Endothelial cell of hepatic sinusoid (primary cell): ENCODE measurements around the gene TACR1.

Experiments used
- in situ Hi-C: cut with HindIII; loops from 2 replicates; pipeline ENCODE4 v1.10.0; 2017; ENCODE audit warnings: low sequenced_read_pairs

TACR1 gene

GRCh38 chr2:75025216-75025615 lies 174.1 kb downstream of the TACR1 start:
- in situ Hi-C loops = no loop called here

- in situ Hi-C loops = no loop called here
Measured at GRCh38 chr2:75023666-75024455, 175.5 kb downstream of the TACR1 start.

- in situ Hi-C loops = no loop called here
Measured at GRCh38 chr2:75022516-75022915, 176.8 kb downstream of the TACR1 start.

GRCh38 chr2:75021672-75022071 lies 177.6 kb downstream of the TACR1 start:
- in situ Hi-C loops = no loop called here

GRCh38 chr2:75020476-75020875 lies 178.8 kb downstream of the TACR1 start:
- in situ Hi-C loops = no loop called here

GRCh38 chr2:75019790-75020189 lies 179.5 kb downstream of the TACR1 start:
- in situ Hi-C loops = no loop called here

- in situ Hi-C loops = no loop called here
Measured at GRCh38 chr2:75018162-75018561, 181.2 kb downstream of the TACR1 start.

GRCh38 chr2:75012080-75012479 lies 187.2 kb downstream of the TACR1 start:
- in situ Hi-C loops = no loop called here

GRCh38 chr2:75010571-75010970 lies 188.7 kb downstream of the TACR1 start:
- in situ Hi-C loops = no loop called here

- in situ Hi-C loops = no loop called here
Measured at GRCh38 chr2:75007819-75008218, 191.5 kb downstream of the TACR1 start.

GRCh38 chr2:75007061-75007460 lies 192.3 kb downstream of the TACR1 start:
- in situ Hi-C loops = no loop called here

- in situ Hi-C loops = no loop called here
Measured at GRCh38 chr2:75006041-75006440, 193.3 kb downstream of the TACR1 start.

- in situ Hi-C loops = no loop called here
Measured at GRCh38 chr2:75003773-75004172, 195.5 kb downstream of the TACR1 start.

- in situ Hi-C loops = no loop called here
Measured at GRCh38 chr2:75003276-75003675, 196.0 kb downstream of the TACR1 start.

GRCh38 chr2:75002007-75002406 lies 197.3 kb downstream of the TACR1 start:
- in situ Hi-C loops = no loop called here

GRCh38 chr2:74999468-74999867 lies 199.9 kb downstream of the TACR1 start:
- in situ Hi-C loops = no loop called here
